ENCODE measurements around the gene ZNF526.
A peak's percentile ranks its signal among the peaks of the same experiment; 100 is the strongest.

Gene ZNF526

GRCh38 chr19:42246143-42246921, 26.2 kb downstream of the ZNF526 start:
- peak; percentile 52 for DNase-seq (ENCODE audit: low read depth)
- peak; percentile 85 for TF ChIP-seq CTCF (IDR thresholded peaks at IDR 0.05; ENCODE audit: control insufficient read depth, insufficient read depth, low read depth, low read length, missing control alignments)
- no peak overlapping the region for H3K4me3 ChIP-seq (ENCODE audit: control insufficient read depth, low read depth, low read length)

DNA sequence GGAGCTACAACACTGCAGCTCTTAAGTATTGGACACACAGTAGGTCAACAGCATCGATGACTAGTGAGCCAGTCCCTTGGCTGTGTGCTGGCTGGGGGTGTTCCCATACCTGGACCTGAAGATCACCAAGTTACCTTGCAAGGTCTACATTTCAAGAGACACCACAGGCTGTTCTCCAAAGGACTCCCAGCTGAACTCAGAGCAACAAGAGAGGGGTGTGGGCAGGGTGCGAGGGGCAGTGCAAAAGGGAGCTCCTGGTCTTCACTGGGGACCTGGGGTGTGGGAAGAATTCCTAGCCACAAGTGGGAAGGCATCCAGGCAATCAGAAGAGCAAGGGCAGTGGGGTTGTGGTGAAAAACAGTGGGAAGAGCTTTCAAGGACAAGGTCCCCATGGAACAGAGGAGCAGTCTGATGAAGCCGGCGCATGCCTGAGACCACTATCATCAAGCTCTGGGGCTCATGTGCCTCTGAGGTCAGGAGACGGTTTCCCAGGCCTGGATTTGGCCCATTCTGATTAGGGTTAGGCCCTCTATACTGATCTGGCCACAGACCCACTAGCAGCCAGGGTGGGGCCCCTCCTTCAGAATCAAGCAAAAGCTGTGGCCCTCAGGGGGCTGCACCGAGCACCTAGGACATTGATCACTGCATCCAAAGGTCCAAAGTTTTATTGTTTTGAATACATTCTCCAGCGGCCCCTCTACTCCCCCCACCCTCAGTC, 27.0 kb downstream of the ZNF526 start:
- no peak for TF ChIP-seq CTCF (IDR thresholded peaks at IDR 0.05; ENCODE audit: control insufficient read depth, insufficient read depth, low read depth, low read length, missing control alignments)
- no peak overlapping the region for H3K4me3 ChIP-seq (ENCODE audit: control insufficient read depth, low read depth, low read length)
- no peak for DNase-seq (ENCODE audit: low read depth)

DNA sequence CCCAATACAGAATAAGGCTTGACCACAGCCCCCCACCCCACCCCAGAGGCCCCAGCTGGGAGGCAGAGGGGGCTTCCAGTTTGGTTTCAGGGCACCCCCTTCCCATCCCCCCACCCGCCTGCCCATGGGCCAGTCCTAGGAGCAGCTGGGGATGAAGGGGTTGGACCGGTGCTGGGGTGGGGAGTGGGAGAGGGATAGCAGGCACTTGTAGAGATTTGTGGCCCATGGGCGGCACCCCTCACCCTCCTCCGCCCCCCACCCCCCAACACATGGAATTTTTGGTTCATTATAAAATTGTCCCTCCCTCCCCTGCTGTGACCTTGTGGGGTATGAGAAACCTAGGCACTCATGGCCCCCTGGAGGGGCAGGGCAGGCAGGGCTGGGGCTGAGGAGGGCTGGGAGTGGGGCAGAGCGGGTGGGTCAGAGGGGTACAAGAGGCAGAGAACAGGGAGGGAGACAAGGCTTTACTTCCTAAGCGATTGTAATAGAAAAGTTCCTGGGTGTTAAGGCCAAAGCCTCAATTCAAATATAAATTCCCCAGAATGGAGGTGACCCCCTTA, 27.6 kb downstream of the ZNF526 start:
- no peak overlapping the region for H3K4me3 ChIP-seq (ENCODE audit: control insufficient read depth, low read depth, low read length)
- no peak for DNase-seq (ENCODE audit: low read depth)
- TF ChIP-seq CTCF (IDR thresholded peaks at IDR 0.05; ENCODE audit: control insufficient read depth, insufficient read depth, low read depth, low read length, missing control alignments), result no peak

GRCh38 chr19:42248270-42249148, 28.4 kb downstream of the ZNF526 start:
- no peak overlapping the region for H3K4me3 ChIP-seq (ENCODE audit: control insufficient read depth, low read depth, low read length)
- no peak for DNase-seq (ENCODE audit: low read depth)
- no peak for TF ChIP-seq CTCF (IDR thresholded peaks at IDR 0.05; ENCODE audit: control insufficient read depth, insufficient read depth, low read depth, low read length, missing control alignments)

- no peak for TF ChIP-seq CTCF (IDR thresholded peaks at IDR 0.05; ENCODE audit: control insufficient read depth, insufficient read depth, low read depth, low read length, missing control alignments)
- no peak overlapping the region for H3K4me3 ChIP-seq (ENCODE audit: control insufficient read depth, low read depth, low read length)
- no peak for DNase-seq (ENCODE audit: low read depth)
Measured at GRCh38 chr19:42249149-42249750, 29.1 kb downstream of the ZNF526 start.

GRCh38 chr19:42249769-42250168, 29.7 kb downstream of the ZNF526 start:
- TF ChIP-seq CTCF (IDR thresholded peaks at IDR 0.05; ENCODE audit: control insufficient read depth, insufficient read depth, low read depth, low read length, missing control alignments), result no peak
- no peak for DNase-seq (ENCODE audit: low read depth)

More at GRCh38 chr19:42249769-42250168, 29.7 kb downstream of the ZNF526 start:
- H3K4me3 ChIP-seq (ENCODE audit: control insufficient read depth, low read depth, low read length), result no peak overlapping the region

Measured in AG09309 (cell line).